Right lung (tissue), 10 donors: ENCODE measurements around the gene TOP3B. TPM values are rescaled to one million over a fixed set of nuclear protein-coding genes. Genes with fewer than 3 reads are reported as not detected.

Experiments
- DNase-seq, 2 donors: peaks; one replicate each; pipeline ENCODE4 v3.0.0-alpha.2; 2013
- long read RNA-seq, 8 donors: transcript quantifications; one replicate each; lab custom pipeline, GENCODE V29; 2026
- polyA plus RNA-seq, 5 donors: library from polyadenylated mRNA; unstranded; fragments of 120-200 nt; gene quantifications; one replicate each; pipeline versions ENCODE4 v1.2.1 to v1.2.3, GENCODE V29; 2013; ENCODE audit warnings: inconsistent platforms in 1 of 5, low replicate concordance in 1 of 5; ENCODE audit not compliant: insufficient read length in 5 of 5, insufficient read depth in 1 of 5

TOP3B gene, protein sequence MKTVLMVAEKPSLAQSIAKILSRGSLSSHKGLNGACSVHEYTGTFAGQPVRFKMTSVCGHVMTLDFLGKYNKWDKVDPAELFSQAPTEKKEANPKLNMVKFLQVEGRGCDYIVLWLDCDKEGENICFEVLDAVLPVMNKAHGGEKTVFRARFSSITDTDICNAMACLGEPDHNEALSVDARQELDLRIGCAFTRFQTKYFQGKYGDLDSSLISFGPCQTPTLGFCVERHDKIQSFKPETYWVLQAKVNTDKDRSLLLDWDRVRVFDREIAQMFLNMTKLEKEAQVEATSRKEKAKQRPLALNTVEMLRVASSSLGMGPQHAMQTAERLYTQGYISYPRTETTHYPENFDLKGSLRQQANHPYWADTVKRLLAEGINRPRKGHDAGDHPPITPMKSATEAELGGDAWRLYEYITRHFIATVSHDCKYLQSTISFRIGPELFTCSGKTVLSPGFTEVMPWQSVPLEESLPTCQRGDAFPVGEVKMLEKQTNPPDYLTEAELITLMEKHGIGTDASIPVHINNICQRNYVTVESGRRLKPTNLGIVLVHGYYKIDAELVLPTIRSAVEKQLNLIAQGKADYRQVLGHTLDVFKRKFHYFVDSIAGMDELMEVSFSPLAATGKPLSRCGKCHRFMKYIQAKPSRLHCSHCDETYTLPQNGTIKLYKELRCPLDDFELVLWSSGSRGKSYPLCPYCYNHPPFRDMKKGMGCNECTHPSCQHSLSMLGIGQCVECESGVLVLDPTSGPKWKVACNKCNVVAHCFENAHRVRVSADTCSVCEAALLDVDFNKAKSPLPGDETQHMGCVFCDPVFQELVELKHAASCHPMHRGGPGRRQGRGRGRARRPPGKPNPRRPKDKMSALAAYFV
- polyA plus RNA-seq, result 10 to 100 TPM; 26.5 to 32.3 (median 28.4) TPM
- long read RNA-seq, donor 1, partial matches to known transcripts, result 9 of 10 reads
- long read RNA-seq, donor 1, other reads (novel, unspliced or antisense), result 0 of 10 reads
- long read RNA-seq, donor 2, partial matches to known transcripts, result 0 of 3 reads
- long read RNA-seq, donor 2, other reads (novel, unspliced or antisense), result 0 of 3 reads
- long read RNA-seq, donor 3, partial matches to known transcripts, result 9 of 9 reads
- long read RNA-seq, donor 3, other reads (novel, unspliced or antisense), result 0 of 9 reads
- long read RNA-seq, donor 4, partial matches to known transcripts, result 12 of 12 reads
- long read RNA-seq, donor 4, other reads (novel, unspliced or antisense), result 0 of 12 reads
- long read RNA-seq, donor 5, partial matches to known transcripts, result 11 of 13 reads
- long read RNA-seq, donor 5, other reads (novel, unspliced or antisense), result 0 of 13 reads
- long read RNA-seq, donor 6, full-length matches to known transcripts, result 3 of 14 reads
- long read RNA-seq, donor 6, partial matches to known transcripts, result 11 of 14 reads
- long read RNA-seq, donor 6, other reads (novel, unspliced or antisense), result 0 of 14 reads
- long read RNA-seq, donor 7, full-length matches to known transcripts, result 1 of 1 reads
- long read RNA-seq, donor 7, partial matches to known transcripts, result 0 of 1 reads
- long read RNA-seq, donor 7, other reads (novel, unspliced or antisense), result 0 of 1 reads
- long read RNA-seq, donor 8, partial matches to known transcripts, result 0 of 1 reads
- long read RNA-seq, donor 8, other reads (novel, unspliced or antisense), result 0 of 1 reads

DNA sequence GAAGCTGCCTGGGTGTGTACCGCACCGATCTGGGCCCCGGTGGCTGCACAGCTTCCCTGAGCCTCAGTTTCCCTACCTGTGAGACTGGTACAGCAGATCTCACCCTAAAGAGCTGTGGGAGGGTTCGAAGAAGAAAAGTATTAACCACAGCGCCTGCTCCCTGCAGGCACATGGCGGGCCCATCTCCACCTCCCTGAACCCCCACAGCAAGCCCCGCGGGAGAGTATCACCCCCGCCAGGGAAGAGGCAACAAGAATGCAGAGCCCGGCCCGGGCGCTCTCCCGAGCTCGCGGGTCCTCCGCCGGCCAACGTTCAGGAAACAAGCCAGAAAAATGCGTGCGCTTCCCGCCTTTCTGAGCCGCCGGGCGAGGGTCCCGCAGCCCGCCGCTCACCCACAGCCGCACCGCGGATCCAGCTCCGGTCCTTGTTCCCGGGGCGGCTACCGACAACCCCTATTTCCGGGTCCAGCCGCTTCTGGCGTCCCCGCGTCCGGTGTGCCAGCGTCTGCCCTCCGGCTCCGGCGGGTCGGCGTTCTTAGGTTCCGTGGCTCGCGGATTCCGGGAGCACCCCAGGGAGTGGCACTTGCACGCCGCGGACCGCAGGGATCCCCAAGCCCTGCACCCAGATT lies at the start of gene TOP3B:
TOP3B (minus strand) TSS at position 450 of the 628 bp plus-strand sequence. CDS start 7,078 bp downstream, outside the sequence.
- peak; percentile 60 to 65 for DNase-seq

DNA sequence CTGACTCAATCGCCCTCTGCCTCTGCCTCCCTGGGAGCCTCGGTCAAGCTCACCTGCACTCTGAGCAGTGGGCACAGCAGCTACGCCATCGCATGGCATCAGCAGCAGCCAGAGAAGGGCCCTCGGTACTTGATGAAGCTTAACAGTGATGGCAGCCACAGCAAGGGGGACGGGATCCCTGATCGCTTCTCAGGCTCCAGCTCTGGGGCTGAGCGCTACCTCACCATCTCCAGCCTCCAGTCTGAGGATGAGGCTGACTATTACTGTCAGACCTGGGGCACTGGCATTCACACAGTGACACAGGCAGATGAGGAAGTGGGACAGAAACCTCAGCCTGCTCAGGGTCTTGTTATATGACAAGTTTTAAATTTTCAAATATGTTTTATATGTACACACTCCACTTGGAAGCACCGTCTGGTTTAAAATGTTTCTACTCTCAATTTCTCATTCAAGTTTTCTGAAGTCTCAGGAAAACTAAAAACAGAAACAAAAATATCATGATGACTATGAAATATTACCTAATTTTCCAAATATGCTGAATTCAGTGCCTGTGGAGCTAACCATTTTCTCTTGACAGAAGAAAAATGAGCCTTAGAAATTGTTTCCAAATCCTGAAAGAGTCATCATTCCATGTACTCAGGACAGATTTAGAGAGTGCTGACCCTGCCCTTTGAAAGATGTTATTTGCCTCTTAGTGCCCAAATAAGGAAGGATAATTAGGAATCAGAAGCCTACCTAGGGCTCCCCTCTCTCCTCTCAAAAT lies 48.8 kb upstream of the TOP3B start:
- no peak for DNase-seq

GRCh38 chr22:22030493-22031182 lies 48.1 kb upstream of the TOP3B start:
- peak in 1 of 2 donors; percentile 5 for DNase-seq

- DNase-seq, result no peak
Observed at GRCh38 chr22:22027955-22028354, 45.4 kb upstream of the TOP3B start.

- no peak for DNase-seq
Observed at GRCh38 chr22:22026157-22026831, 43.7 kb upstream of the TOP3B start.

- DNase-seq, result no peak
Observed at GRCh38 chr22:22025320-22026156, 43.0 kb upstream of the TOP3B start.

GRCh38 chr22:22024440-22024839 lies 41.9 kb upstream of the TOP3B start:
- no peak for DNase-seq

GRCh38 chr22:22023581-22024137 lies 41.1 kb upstream of the TOP3B start:
- no peak for DNase-seq

DNA sequence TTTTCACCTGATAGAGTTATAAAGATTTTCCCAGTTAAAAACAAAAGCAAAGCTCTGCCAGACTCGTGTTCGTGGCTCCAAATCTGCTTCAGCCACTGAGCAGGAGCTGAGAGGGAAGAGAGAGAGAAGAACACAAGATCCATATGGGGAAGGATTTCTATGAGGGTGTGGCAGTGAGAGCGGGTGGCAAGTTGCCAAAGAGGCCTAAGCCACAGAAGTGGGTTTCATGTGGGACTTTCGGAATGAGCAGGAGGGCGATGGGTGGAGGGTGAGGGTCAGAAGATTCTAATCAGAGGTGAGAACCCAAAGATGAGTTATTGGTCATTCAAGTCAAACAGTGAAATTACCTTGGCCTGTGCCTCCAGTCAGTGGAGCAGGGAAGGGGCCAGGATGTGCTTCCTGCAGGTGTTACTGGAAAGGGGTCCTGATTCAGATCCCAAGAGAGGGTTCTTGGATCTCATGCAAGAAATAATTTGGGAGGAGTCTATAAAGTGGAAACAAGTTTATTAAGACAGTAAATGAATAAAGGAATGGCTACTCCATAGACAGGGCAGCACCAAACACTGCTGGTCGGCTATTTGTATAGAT lies 40.5 kb upstream of the TOP3B start:
- no peak for DNase-seq

- DNase-seq, result no peak
Observed at GRCh38 chr22:22022255-22022840, 39.8 kb upstream of the TOP3B start.

GRCh38 chr22:22021162-22021750 lies 38.7 kb upstream of the TOP3B start:
- DNase-seq, result no peak

- DNase-seq, result no peak
Observed at GRCh38 chr22:22020425-22020852, 37.9 kb upstream of the TOP3B start.

DNA sequence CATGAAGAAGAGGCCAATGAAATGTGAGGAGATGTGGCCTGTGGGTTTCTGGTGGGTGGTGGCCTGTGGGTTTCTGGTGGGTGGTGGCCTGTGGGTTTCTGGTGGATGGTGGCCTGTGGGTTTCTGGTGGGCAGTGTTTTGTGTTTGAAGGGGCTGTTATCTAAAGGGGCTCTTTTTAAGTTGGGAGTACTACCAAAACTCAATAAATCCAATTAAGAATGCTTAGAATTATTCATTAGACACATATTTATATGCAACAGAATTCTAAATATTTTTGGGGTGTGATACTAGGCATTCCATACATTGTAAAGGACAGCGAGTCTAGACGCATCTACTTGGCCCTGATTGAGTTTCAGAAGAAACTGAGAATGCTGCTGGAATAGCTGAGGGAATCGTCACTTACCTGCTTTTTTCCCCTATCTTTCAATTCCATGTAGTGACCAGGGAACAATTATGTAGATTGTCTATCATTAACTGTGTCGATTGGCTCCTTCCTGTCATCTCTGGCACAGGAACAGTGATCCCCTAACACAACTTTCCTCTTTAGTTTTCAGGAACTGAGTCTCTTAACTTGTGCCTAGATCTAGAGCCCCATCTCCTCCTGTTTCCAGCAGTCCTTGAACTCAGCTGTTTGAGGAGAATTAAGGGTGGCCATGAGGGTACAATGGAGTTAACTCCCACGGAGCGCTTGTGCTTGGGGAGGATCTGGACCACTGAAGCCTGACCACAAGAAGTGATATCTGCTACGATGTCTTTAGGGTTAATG lies 37.3 kb upstream of the TOP3B start:
- no peak for DNase-seq

- no peak for DNase-seq
Observed at GRCh38 chr22:22018825-22019658, 36.5 kb upstream of the TOP3B start.
